ENCODE results near the gene F10.

- TF ChIP-seq, protein P1, sequence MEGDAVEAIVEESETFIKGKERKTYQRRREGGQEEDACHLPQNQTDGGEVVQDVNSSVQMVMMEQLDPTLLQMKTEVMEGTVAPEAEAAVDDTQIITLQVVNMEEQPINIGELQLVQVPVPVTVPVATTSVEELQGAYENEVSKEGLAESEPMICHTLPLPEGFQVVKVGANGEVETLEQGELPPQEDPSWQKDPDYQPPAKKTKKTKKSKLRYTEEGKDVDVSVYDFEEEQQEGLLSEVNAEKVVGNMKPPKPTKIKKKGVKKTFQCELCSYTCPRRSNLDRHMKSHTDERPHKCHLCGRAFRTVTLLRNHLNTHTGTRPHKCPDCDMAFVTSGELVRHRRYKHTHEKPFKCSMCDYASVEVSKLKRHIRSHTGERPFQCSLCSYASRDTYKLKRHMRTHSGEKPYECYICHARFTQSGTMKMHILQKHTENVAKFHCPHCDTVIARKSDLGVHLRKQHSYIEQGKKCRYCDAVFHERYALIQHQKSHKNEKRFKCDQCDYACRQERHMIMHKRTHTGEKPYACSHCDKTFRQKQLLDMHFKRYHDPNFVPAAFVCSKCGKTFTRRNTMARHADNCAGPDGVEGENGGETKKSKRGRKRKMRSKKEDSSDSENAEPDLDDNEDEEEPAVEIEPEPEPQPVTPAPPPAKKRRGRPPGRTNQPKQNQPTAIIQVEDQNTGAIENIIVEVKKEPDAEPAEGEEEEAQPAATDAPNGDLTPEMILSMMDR (IDR thresholded peaks at IDR 0.05): no peak
- no peak for TF ChIP-seq POLR2AphosphoS5 (IDR thresholded peaks at IDR 0.05)
Measured at GRCh38 chr13:113090806-113091205, 31.8 kb upstream of the F10 start.
